Measurements from ENCODE around the gene RSAD1.

GRCh38 chr17:50522766-50523165, 44.1 kb downstream of the RSAD1 start:
- no peak for TF ChIP-seq CTCF (IDR thresholded peaks at IDR 0.05; ENCODE audit: low read depth, low read length, missing input control)
- no peak for TF ChIP-seq ZBTB33 (IDR thresholded peaks at IDR 0.05)
- no peak for TF ChIP-seq ATF3 (IDR thresholded peaks at IDR 0.05)
- no peak for TF ChIP-seq SP1 (IDR thresholded peaks at IDR 0.05)
- no peak for TF ChIP-seq HNF4G (IDR thresholded peaks at IDR 0.05)
- no peak for TF ChIP-seq JUND (IDR thresholded peaks at IDR 0.05)
- TF ChIP-seq REST (IDR thresholded peaks at IDR 0.05), result no peak
- no peak for TF ChIP-seq MAX (IDR thresholded peaks at IDR 0.05)
- no peak for TF ChIP-seq RXRA (IDR thresholded peaks at IDR 0.05)
- TF ChIP-seq RAD21 (IDR thresholded peaks at IDR 0.05), result no peak
- TF ChIP-seq FOXA1 (IDR thresholded peaks at IDR 0.05), result no peak
- TF ChIP-seq TAF1 (conservative IDR thresholded peaks at IDR 0.05), result no peak

Measured in liver (tissue), 3 donors.